Measurements from ENCODE around the gene DKKL1. TPM values are rescaled to one million over a fixed set of nuclear protein-coding genes. Genes with fewer than 3 reads are reported as not detected.

The DKKL1 gene
- total RNA-seq, 1 donor from 2014 or later = 5.2 TPM

DNA sequence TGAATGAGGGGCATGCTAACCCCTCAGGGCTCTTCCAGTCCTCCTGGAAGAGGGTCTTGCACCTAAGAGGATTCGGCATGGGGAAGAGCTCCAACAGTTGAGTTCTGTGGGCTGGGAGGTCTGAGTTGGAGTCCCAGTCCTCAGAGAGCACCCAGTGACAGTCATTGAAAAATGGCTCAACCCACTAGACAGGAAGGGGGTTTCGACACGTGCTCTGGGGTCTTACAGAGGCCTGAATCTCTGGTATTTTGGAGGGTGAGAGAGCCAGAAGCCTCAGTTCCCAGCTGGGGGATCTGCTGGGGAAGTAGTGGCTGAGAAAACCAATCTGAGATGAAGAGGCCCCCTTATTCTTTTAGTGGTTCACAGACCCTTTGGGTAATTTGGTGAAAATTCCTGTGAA, 50.6 kb downstream of the DKKL1 start:
- no peaks in the 10 kb centered on the region for H3K9me3 Mint-ChIP-seq (ENCODE audit: low read depth)
- DNase-seq (ENCODE audit: low spot score, unreplicated experiment) = no peak
- TF ChIP-seq, protein P1, sequence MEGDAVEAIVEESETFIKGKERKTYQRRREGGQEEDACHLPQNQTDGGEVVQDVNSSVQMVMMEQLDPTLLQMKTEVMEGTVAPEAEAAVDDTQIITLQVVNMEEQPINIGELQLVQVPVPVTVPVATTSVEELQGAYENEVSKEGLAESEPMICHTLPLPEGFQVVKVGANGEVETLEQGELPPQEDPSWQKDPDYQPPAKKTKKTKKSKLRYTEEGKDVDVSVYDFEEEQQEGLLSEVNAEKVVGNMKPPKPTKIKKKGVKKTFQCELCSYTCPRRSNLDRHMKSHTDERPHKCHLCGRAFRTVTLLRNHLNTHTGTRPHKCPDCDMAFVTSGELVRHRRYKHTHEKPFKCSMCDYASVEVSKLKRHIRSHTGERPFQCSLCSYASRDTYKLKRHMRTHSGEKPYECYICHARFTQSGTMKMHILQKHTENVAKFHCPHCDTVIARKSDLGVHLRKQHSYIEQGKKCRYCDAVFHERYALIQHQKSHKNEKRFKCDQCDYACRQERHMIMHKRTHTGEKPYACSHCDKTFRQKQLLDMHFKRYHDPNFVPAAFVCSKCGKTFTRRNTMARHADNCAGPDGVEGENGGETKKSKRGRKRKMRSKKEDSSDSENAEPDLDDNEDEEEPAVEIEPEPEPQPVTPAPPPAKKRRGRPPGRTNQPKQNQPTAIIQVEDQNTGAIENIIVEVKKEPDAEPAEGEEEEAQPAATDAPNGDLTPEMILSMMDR (IDR thresholded peaks at IDR 0.05; ENCODE audit: unreplicated experiment) = no peak
- H3K4me1 Mint-ChIP-seq (ENCODE audit: low read depth) = no peaks in the 10 kb centered on the region
- H3K27me3 Mint-ChIP-seq = peaks cover 71% of the 10 kb centered on the region
- no peak overlapping the region for H3K4me3 Mint-ChIP-seq (ENCODE audit: low read depth)
- no peak overlapping the region for H3K27ac Mint-ChIP-seq
- H3K36me3 Mint-ChIP-seq (ENCODE audit: insufficient read depth) = no peaks in the 10 kb centered on the region

- Mint-ChIP-seq H3K27ac (no peak overlapping the region), H3K27me3 (peaks cover 73% of the 10 kb centered on the region), H3K4me1 (ENCODE audit: low read depth) (no peaks in the 10 kb centered on the region), H3K36me3 (ENCODE audit: insufficient read depth) (no peaks in the 10 kb centered on the region), H3K9me3 (ENCODE audit: low read depth) (no peaks in the 10 kb centered on the region), H3K4me3 (ENCODE audit: low read depth) (no peak overlapping the region)
- DNase-seq (ENCODE audit: low spot score, unreplicated experiment) = no peak
- TF ChIP-seq, protein P1 (IDR thresholded peaks at IDR 0.05; ENCODE audit: unreplicated experiment) = no peak
Observed at GRCh38 chr19:49415102-49415809, 51.6 kb downstream of the DKKL1 start.

- peaks cover 78% of the 10 kb centered on the region for H3K27me3 Mint-ChIP-seq
- no peak overlapping the region for H3K4me3 Mint-ChIP-seq (ENCODE audit: low read depth)
- no peaks in the 10 kb centered on the region for H3K36me3 Mint-ChIP-seq (ENCODE audit: insufficient read depth)
- no peaks in the 10 kb centered on the region for H3K4me1 Mint-ChIP-seq (ENCODE audit: low read depth)
- TF ChIP-seq, protein P1 (IDR thresholded peaks at IDR 0.05; ENCODE audit: unreplicated experiment) = no peak
- H3K9me3 Mint-ChIP-seq (ENCODE audit: low read depth) = no peaks in the 10 kb centered on the region
- H3K27ac Mint-ChIP-seq = no peak overlapping the region
- no peak for DNase-seq (ENCODE audit: low spot score, unreplicated experiment)
Observed at GRCh38 chr19:49415810-49416200, 52.1 kb downstream of the DKKL1 start.

- H3K36me3 Mint-ChIP-seq (ENCODE audit: insufficient read depth) = no peaks in the 10 kb centered on the region
- no peak overlapping the region for H3K27ac Mint-ChIP-seq
- H3K27me3 Mint-ChIP-seq = peaks cover 81% of the 10 kb centered on the region
- TF ChIP-seq, protein P1 (IDR thresholded peaks at IDR 0.05; ENCODE audit: unreplicated experiment) = no peak
- H3K4me3 Mint-ChIP-seq (ENCODE audit: low read depth) = no peak overlapping the region
- DNase-seq (ENCODE audit: low spot score, unreplicated experiment) = no peak
- no peaks in the 10 kb centered on the region for H3K9me3 Mint-ChIP-seq (ENCODE audit: low read depth)
- no peaks in the 10 kb centered on the region for H3K4me1 Mint-ChIP-seq (ENCODE audit: low read depth)
Observed at GRCh38 chr19:49417088-49417487, 53.4 kb downstream of the DKKL1 start.

DNA sequence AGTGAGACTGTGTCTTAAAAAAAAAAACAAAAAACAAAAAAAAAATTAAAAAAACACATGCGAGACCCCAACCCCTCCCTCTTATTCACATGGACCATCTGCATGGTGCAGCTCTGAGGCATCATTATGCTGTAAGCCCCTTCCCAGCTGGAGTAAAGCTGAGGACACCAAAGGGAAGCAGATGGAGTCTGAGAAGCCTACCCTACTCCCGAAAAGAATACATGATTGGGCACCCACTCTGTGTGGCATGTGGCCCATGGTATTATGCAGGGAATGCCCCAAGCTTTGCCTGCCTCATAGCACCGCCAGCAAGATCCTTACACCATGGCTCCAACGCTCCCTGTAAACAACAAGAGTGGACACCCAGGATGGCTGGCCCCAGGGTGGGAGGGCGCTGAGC, 54.8 kb downstream of the DKKL1 start:
- Mint-ChIP-seq H3K4me3 (ENCODE audit: low read depth) (no peak overlapping the region), H3K4me1 (ENCODE audit: low read depth) (no peaks in the 10 kb centered on the region), H3K27ac (no peak overlapping the region), H3K27me3 (peaks cover 79% of the 10 kb centered on the region), H3K36me3 (ENCODE audit: insufficient read depth) (no peaks in the 10 kb centered on the region), H3K9me3 (ENCODE audit: low read depth) (no peaks in the 10 kb centered on the region)
- TF ChIP-seq, protein P1 (IDR thresholded peaks at IDR 0.05; ENCODE audit: unreplicated experiment) = no peak
- no peak for DNase-seq (ENCODE audit: low spot score, unreplicated experiment)

Data from progenitor cell of endocrine pancreas (in vitro differentiated cells).